Activated CD8-positive, alpha-beta memory T cell treated with anti-CD3 and anti-CD28 coated beads, Interleukin-2, amount 50 U/mL, for 24 hours (primary cell): ENCODE data around the gene WDR44.
"Not testable (repeated sequence)": the region's sequence is repeated elsewhere in the genome, so short reads cannot be mapped to it uniquely, and the experiment has no call there.

Experiments used
- DNase-seq: peaks from one replicate; pipeline ENCODE4 v3.0.0-alpha.2; 2020; ENCODE audit errors: extremely low read depth

Gene WDR44, protein sequence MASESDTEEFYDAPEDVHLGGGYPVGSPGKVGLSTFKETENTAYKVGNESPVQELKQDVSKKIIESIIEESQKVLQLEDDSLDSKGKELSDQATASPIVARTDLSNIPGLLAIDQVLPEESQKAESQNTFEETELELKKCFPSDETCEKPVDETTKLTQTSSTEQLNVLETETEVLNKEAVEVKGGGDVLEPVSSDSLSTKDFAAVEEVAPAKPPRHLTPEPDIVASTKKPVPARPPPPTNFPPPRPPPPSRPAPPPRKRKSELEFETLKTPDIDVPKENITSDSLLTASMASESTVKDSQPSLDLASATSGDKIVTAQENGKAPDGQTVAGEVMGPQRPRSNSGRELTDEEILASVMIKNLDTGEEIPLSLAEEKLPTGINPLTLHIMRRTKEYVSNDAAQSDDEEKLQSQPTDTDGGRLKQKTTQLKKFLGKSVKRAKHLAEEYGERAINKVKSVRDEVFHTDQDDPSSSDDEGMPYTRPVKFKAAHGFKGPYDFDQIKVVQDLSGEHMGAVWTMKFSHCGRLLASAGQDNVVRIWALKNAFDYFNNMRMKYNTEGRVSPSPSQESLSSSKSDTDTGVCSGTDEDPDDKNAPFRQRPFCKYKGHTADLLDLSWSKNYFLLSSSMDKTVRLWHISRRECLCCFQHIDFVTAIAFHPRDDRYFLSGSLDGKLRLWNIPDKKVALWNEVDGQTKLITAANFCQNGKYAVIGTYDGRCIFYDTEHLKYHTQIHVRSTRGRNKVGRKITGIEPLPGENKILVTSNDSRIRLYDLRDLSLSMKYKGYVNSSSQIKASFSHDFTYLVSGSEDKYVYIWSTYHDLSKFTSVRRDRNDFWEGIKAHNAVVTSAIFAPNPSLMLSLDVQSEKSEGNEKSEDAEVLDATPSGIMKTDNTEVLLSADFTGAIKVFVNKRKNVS

DNA sequence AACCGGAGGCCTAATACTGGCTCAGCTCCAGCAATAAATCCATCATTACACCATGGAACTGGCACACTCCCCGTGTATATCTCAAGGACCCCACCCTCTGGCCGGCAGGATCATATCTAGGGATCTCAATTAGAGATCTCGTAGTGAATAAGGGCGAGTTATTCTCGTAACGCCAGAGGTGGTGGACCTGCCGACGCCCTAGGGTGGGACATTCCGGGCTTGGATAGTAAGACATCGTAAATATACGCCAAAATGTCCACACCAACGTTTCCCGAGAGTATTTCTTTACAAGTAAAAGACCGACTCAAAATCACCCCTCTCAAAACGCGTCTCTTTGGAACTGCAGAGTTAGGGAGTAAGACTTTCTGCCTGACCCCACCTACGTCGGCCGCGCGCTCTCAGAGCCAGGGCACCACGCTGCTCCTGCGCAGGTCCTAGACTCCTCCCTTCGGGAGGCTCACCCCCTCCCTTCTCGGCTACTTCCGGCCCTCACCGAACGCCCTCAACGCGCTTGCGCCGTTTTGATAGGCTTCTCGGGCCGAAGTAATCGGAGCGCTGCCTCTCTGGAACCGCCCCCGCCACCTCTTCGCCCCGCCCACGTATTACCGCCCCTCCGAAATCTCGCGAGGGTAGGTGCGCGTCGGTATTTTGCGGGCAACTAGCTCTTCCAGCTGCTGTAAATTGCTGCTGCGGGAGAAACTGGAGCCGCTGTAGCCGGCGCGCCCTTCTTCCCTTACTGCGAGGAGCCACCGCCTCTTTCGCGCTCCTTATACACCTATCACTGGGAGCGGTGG is at the start of gene WDR44:
Gene WDR44, plus strand, starts transcription at position 643 of the 794 bp plus-strand sequence. CDS start 398 bp downstream, outside the sequence.
- peak; percentile 79 for DNase-seq

DNA sequence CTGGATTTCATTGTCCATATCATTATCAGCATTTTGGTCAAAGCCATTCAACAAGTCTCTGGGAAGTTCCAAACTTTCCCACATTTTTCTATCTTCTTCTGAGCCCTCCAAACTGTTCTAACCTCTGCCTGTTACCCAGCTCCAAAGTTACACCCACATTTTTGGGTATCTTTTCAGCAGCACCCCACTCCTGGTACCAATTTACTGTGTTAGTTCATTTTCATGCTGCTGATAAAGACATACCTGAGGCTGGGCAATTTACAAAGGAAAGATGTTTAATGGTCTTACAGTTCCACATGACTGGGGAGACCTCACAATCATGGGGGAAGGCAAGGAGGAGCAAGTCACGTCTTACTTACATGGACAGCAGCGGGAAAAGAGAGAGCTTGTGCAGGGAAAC is 40.1 kb upstream of the WDR44 start:
- not testable (repeated sequence) for DNase-seq

DNA sequence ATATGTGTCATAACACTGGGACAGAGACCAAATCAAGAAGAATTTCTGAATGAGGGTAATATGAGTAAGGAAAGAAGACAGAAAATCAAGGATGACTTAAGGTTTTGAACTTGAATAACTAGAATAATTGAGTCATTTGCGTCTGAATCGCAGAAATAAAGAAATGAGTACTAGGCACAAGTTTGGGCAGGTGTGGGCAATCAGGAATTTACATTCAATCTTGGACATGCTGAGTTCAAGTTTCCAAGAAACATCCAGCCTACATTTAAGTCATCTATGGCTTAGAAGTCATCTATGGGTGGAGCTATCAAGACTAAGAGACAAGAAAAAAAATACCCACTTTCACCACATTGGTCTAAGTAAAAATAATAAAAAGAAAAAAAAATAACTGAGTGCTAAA is 30.4 kb upstream of the WDR44 start:
- no peak for DNase-seq

DNA sequence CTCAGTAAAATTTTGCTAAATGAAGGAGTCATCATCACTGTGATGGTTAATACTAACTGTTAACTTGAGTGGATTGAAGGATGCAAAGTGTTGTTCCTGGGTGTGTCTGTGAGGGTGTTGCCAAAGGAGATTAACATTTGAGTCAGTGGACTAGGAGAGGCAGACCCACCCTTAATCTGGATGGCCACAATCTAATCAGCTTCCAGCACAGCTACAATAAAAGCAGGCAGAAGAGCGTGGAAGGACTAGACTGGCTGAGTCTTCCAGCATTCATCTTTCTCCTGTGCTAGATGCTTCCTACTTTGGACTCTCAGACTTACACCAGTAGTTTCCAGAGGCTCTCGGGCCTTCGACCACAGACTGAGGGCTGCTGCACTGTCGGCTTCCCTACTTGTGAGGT is 21.3 kb upstream of the WDR44 start:
- no peak for DNase-seq

DNA sequence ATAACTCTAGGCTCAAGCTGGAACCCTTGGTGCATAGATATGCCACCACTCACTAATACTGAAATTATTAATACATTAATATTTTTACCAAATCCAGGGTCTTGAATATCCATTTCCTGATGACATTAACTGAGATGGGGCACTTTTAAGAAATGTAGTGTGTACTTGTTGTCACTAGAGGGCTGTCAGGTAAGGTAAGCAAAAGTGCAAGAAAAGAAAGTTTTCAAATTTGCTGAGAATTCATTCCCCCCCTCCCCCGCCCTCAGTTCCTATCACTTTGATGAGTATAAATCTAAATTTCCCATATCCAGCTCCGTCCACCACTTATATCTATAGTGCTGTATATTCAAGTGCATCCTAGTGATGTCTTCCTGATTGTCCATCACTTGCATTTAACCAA is 20.5 kb upstream of the WDR44 start:
- DNase-seq, result no peak

DNA sequence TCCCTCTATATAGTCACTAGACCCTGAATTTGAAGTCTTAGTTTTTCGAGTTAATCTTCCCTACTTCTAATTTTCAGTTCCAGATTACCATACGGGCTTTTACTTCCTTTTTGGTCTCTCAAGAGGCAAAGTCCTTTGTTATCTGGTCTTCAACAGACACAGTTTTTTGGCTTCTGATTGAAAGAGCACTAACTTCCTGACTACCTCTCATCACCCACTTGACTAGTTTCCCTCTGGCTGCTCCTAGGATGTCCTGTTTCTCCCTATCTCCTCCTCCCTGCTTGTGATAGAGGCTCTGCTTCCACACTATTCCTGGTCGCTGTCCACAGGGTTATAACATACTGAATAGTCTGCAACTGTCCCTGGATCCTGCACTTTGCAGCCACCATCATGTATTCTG is 16.7 kb upstream of the WDR44 start:
- DNase-seq, result no peak

DNA sequence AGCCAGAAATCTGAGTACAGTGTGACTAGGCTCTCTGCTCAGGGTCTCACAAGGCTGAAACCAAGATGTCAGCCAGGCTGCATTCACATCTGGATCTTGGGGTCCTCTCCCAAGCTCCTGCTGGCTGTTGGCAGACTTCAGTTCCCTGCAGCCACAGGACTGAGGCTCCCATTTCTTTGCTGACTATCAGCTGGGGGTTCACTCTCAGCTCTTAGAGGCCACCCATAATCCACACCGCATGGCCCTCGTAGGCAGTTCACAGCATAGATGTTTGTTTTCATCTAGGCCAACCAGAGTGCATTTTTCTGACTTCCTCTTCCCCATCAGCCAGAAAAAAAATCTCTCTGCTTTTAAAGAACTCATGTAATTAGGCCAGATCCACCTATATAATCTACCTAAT is 8.2 kb upstream of the WDR44 start:
- DNase-seq, result no peak

DNA sequence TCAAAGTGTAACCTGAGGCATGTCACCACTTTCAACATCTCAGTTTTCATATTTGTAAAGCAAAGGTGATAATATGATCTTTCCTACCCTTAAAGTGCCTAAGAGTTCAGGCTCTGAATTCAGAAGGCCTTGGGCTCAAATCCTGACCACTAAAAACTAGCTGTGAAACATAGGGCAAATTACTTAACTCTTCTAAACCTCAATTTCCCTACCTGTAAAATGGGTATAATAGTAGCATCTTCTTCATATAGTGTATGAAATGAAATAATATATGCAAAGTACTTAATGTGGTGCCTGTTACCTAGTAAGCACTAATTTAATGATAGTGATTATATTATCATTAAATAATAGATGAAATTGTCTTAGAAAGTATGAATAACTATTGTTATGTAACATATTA is 7.0 kb upstream of the WDR44 start:
- DNase-seq, result no peak

DNA sequence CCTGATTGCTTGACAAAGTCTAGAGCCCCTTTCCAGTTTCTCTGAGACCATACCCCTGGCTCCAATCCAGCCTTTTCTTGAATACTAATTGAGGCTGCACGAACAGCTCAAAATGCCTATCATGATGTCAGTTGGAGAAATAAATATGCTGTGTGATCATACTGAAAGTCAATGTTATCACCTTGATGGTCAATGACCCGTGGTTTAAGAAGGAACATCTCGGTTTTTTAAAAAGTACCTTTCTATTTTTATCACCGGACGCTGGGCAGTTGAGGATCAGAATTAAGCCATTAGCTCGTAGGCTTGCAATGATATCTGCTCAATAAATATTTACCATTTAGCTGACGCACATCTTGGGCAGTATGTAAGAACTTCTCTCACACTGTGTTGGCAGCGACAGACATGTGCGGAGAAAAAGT is 852 bp upstream of the WDR44 start:
- DNase-seq, result no peak

DNA sequence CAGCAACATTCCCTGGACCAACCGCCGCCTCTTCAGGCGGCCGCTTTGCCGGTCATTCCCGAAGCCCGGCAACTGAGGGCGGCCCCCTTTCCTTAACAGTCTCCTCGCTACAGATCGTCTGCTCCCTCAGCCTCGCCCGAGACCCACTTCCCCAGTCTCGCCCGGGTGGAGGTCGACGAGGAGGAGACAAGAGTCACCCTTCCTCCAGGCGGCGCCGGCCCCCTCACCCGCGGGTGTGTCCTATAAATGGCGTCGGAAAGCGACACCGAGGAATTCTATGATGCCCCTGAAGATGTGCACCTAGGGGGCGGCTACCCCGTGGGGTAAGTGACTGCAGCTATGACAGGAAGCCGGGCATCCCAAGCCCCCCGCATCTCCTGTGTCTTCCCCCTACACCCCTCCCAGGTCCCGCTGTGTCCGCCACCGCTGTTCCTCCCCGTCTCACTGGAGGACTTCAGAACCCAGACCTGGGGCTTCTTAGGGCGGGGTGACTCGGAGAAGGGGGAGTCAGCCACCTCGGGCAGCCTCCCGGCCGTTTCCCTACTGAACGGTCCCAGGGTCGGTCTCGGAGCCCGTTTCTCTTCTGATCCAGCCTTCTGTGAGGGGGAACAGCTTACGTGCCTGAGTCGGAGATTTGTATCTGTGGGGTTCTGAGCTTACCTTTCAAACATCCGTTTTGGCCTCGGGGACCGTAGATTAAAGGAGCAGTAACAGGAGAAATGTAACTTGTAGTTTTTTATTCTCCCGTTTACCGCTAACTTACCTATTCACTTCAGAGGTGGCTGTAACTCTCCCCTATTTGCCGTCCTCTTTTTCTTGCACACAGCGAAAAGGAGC is 570 bp downstream of the WDR44 start:
- no peak for DNase-seq

DNA sequence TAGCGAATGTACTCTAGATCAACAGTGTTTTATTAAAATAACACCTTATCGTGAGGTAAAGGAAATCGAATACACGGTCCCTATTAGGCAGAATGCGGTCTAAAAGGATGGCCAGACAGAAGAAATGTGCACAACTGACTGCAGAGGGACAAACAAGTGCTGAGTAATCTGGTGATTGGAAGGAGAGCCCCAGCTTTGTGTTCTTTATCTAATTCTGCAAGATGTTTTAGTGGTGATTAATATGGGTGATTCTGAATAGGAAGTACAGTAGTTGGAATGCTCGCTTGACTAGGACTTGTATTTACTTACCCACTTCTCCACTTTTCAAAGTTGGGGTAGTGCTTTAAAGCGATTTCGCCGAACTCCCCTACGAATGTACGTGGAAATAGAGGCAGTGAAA is 1.2 kb downstream of the WDR44 start:
- no peak for DNase-seq

DNA sequence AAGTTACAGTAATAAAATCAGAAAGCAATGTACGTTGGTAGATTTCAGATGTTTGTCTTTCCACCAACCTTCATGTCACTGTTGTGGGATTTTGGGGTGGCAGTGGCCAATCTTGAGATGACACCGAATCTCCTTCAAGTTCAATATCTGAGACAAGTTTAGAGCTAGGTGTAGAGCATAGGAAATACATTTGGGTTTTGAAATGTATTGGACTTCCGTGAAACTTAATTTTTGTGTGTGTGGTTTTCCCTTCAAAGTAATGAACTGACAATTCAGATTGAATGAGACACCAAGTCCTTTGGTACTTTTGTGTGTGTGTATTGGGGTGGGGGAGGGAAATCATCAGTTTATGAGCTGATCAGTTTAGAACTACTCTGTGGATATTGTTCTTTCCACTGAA is 1.8 kb downstream of the WDR44 start:
- DNase-seq, result no peak

DNA sequence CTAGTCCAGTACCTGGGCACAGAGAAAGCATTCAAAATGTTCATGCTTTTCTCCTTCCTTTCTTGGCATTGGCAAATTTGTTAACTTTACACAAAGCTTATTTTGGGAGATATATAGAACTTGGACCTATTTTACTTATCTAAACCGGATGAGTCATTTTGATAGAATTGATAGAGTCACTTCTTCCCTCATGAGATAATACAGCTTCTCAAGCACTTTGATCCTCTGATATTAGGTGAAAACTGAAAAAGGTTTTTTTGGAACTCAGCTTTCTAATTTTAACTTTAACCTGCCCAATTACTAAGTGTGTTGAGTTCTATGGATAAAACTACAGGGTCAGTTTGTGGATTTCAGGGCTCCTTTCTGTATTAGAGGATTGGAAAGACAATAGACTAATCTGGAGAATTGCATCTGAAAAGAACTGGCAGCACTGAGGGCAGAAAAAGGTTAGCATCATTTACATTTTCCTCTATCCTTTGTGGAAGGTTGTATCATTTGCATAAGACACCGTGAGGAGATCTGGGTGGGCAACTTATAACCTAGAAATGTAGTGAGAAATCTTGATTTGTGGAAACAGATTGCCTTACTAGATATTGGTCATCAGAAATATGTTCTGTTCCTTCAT is 2.4 kb downstream of the WDR44 start:
- DNase-seq, result no peak

DNA sequence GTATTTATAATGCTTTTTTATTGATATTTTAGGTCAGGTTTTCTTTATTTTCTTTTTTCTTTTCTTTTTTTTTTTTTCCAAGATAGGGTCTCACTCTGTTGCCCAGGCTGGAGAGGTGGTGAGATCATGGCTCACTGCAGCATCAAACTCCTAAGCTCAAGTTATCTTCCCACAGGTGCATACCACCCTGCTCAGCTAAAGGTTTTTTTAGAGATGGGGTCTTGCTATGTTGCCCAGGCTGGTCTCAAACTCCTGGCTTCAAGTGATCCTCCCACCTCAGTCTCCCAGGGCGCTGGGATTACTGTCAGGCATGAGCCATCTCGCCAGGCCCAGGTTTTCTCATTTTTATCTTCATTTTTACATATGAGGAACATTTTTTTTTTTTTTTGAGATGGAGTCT is 3.3 kb downstream of the WDR44 start:
- no peak for DNase-seq

DNA sequence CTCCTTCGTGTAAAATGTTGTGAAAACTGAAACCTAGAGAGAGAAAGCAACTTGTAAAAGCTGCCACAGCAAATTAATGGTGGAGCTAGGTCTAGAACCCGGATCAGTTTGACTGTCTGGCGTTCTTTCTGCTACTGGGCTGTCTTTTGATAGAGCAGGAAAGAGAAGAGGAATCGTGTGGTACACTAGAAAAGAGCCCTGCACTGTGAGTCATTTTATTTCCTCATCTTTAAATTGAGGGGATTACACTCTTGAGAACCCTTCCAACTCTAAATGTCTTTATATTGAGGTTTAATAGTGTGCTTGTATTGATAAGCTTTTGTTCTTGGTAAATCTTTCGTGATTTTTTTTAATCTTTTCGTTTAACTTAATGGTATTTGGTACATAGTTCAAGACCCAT is 4.3 kb downstream of the WDR44 start:
- DNase-seq, result no peak

DNA sequence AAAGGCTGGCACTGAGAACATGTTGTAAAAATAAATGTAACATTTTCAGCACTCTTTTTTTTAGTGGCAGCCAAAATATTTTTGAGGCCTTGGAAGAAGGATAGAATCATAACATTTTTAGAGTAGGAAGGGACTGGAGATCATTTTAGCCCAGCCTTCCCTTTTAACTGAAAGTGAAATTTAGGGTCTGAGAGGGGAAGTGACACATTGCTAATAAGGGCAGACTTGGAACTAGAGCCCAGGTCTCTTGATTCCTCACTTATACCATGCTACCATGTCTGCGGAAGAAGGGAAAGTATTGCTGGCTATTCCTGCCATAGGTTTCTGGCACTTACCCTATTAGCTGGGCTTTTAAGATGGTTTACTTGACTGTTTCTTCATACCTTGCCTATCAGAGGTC is 4.8 kb downstream of the WDR44 start:
- no peak for DNase-seq

DNA sequence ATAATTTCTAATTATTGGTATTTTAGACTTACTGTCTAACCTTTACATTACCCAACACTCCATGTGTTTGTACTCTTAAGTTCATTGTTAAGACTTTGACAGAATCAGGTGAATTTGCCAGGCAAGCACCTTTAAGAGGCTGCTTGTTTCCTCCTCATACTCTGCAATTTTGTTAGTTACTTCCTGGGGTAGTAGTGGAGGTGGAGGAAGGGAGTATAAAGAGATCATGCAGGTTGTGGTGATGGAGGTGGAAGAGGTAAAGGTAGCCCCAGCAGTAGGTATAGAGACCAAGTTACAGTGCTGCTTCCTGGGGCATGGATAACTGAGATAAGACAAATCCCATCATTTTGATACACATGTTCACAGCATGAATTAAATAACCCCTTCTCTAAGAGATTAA is 6.7 kb downstream of the WDR44 start:
- no peak for DNase-seq

DNA sequence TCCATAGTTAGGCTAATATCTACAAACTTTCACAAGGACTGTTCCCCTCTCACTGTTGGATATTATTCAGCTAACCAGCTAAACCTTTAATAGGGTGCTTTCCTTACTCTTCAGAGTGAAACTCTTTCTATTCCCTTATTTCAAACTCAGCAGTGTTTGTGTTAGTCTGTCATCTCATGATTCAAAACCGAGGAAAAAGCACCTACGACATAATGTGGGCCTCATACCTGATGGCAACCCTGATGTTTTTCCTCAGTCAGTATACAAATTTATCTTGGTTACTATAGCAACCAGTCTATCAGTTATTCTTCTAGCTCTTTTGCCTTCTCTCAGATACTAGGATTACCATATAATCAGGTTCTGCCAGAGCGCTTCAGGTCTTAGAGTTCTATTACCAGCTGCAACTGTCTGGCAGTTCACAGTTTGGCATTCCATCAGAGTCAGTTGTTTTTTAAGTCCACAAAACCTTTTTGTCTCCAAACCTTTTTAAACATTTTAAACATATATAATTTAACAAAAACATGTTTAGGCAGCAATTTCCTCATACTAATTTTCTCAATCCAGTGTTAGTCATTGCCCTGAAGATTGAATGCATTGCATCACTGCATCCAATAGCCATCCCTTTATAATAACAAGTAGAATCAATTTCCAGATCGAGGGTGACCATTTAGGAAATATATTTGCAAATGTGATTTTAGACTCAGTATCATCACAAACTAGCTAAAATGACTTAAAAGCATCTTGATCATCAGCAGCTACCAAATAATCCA is 7.4 kb downstream of the WDR44 start:
- no peak for DNase-seq

DNA sequence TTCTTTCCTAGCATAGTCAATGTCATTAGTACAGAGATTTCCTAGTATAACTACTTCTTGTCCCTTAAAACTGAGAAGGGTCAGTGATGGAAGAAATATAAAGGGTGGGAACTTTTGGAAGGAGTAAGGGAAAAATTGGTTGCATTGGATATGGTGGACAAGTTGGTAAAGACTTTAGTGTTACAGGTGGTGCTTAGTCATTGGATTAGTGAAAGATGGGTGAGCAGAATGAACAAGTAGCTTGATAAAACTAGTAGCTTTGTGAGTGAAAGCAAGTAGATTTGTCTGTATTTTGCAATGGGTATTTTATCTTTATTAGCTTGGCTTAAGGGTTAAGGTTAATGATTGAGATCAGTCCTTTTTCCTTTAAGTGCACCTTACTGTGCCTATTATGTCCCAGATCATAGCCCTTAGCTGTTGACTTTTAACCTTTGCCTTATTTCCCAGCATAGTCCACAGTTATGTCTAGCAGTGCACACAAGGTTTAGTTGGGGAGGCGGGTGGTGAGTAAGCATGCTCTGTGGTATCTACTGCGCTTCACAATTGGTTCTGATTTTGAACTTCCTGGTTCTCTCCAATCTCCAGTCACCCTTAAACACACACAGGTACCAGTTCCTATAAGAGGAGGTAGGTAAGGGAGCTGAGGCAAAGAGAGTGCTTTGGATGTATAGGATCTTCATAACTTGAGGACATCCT is 9.5 kb downstream of the WDR44 start:
- DNase-seq, result no peak
